Body of pancreas (tissue), 4 donors: Measurements from ENCODE around the gene KLLN.

Experiments used
- CTCF ChIP-seq, 7 experiments: fragments of 450-650 bp in 4 of 7; fragments of 200-600 bp in 3 of 7; sonication (generic) in 3 of 7; IDR thresholded peaks; one replicate each; pipeline ENCODE4 v1.5.1; 2016 to 2019; ENCODE audit warnings: antibody characterized with exemption in 7 of 7
- POLR2A ChIP-seq, 3 donors: fragments of 450-650 bp; IDR thresholded peaks; one replicate each; pipeline ENCODE4 v1.6.1; 2016; ENCODE audit warnings: antibody characterized with exemption in 3 of 3, mild to moderate bottlenecking in 2 of 3

GRCh38 chr10:87860816-87861403 lies 2.4 kb downstream of the KLLN start:
- TF ChIP-seq CTCF (IDR thresholded peaks at IDR 0.05) (no peak), POLR2A (IDR thresholded peaks at IDR 0.05) (no peak)
